SHP77 (cell line): ENCODE results near the gene PSAPL1.

Source experiments
- DNase-seq, 2 experiments: peaks; one replicate each; lab custom pipeline; 2025; lab: John Stamatoyannopoulos, UW

PSAPL1 gene

GRCh38 chr4:7430965-7431695 is 3.6 kb downstream of the PSAPL1 start:
- DNase-seq: no peak

GRCh38 chr4:7430368-7430964 is 4.3 kb downstream of the PSAPL1 start:
- DNase-seq: no peak

GRCh38 chr4:7429601-7430078 is 5.1 kb downstream of the PSAPL1 start:
- DNase-seq: no peak

- no peak for DNase-seq
These were observed 5.7 kb downstream of the PSAPL1 start for GRCh38 chr4:7429069-7429416.

GRCh38 chr4:7428261-7429068 is 6.3 kb downstream of the PSAPL1 start:
- no peak for DNase-seq

GRCh38 chr4:7427831-7428260 is 6.9 kb downstream of the PSAPL1 start:
- no peak for DNase-seq

GRCh38 chr4:7427361-7427760 is 7.4 kb downstream of the PSAPL1 start:
- DNase-seq: no peak

- no peak for DNase-seq
These were observed 8.1 kb downstream of the PSAPL1 start for GRCh38 chr4:7426525-7427171.

GRCh38 chr4:7425591-7426468 is 8.9 kb downstream of the PSAPL1 start:
- DNase-seq: no peak

GRCh38 chr4:7425124-7425523 is 9.6 kb downstream of the PSAPL1 start:
- no peak for DNase-seq

- no peak for DNase-seq
These were observed 10.1 kb downstream of the PSAPL1 start for GRCh38 chr4:7424553-7425111.

- no peak for DNase-seq
These were observed 10.8 kb downstream of the PSAPL1 start for GRCh38 chr4:7423801-7424552.

GRCh38 chr4:7423391-7423790 is 11.3 kb downstream of the PSAPL1 start:
- DNase-seq: no peak

GRCh38 chr4:7422898-7423180 is 11.9 kb downstream of the PSAPL1 start:
- no peak for DNase-seq

GRCh38 chr4:7422151-7422897 is 12.4 kb downstream of the PSAPL1 start:
- no peak for DNase-seq

GRCh38 chr4:7421356-7422150 is 13.2 kb downstream of the PSAPL1 start:
- DNase-seq: no peak

- no peak for DNase-seq
These were observed 14.1 kb downstream of the PSAPL1 start for GRCh38 chr4:7420661-7421040.

GRCh38 chr4:7419961-7420660 is 14.6 kb downstream of the PSAPL1 start:
- no peak for DNase-seq
